ENCODE data around the gene RAP1GAP2. TPM values are rescaled to one million over a fixed set of nuclear protein-coding genes. Genes with fewer than 3 reads are reported as not detected.

Gene RAP1GAP2
- total and polyA plus RNA-seq, 2 of the 8 experiments (the other 6 are each of a cell fraction or from before 2014, with no cell fraction given): 24.0 to 63.8 TPM

- TF ChIP-seq TEAD4 (IDR thresholded peaks at IDR 0.05; ENCODE audit: low read depth, low read length) (no peak), SP2 (IDR thresholded peaks at IDR 0.05; ENCODE audit: low read length) (no peak), RAD21 (IDR thresholded peaks at IDR 0.05 in 1 of 2, conservative IDR thresholded peaks at IDR 0.05 in 1 of 2; ENCODE audit: low read depth in 2 of 2, low read length in 2 of 2) (no peak)
Measured at GRCh38 chr17:2959371-2960130, 163.3 kb downstream of the RAP1GAP2 start (continued).
